Mononuclear cell (primary cell): ENCODE results near the gene RPP25L. TPM values are rescaled to one million over a fixed set of nuclear protein-coding genes. Genes with fewer than 3 reads are reported as not detected.
A peak's percentile ranks its signal among the peaks of the same experiment; 100 is the strongest.

Experiments used
- H3K27me3 ChIP-seq: 2 replicates; pipeline ENCODE4 v1.6.0; 2011; ENCODE audit warnings: low read length, control low read depth; ENCODE audit not compliant: insufficient read depth
- H3K4me1 ChIP-seq: 2 replicates; pipeline ENCODE4 v1.5.1; 2011; ENCODE audit warnings: mild to moderate bottlenecking, low read length, control low read depth; ENCODE audit not compliant: insufficient read depth
- H3K4me3 ChIP-seq: 2 replicates; pipeline ENCODE4 v1.5.1; 2011; ENCODE audit warnings: mild to moderate bottlenecking, low read length, moderate library complexity
- H3K9me3 ChIP-seq: 2 replicates; pipeline ENCODE4 v1.5.1; 2011; ENCODE audit warnings: low read depth, mild to moderate bottlenecking, control low read depth, low read length
- total RNA-seq: library from RNA; depleted of rRNA; stranded (reverse); fragments of >200 nt; gene quantifications from one replicate; pipeline ENCODE4 v1.2.3, GENCODE V29; 2012

Gene RPP25L
- 6.1 TPM for total RNA-seq

- H3K4me1 ChIP-seq: peaks cover 22% of the 10 kb centered on the region
- H3K9me3 ChIP-seq: no peaks in the 10 kb centered on the region
- H3K27me3 ChIP-seq: no peaks in the 10 kb centered on the region
- H3K4me3 ChIP-seq: peak within 1 kb of the TSS; percentile 80
Measured at GRCh38 chr9:34611811-34612787, at the start of gene RPP25L. Gene RPP25L (minus strand): TSS chr9:34612097. CDS start chr9:34611296, 801 bp downstream.

GRCh38 chr9:34659592-34660253, 47.8 kb upstream of the RPP25L start:
- Histone ChIP-seq H3K4me1 (peaks cover 30% of the 10 kb centered on the region), H3K4me3 (no peak overlapping the region), H3K9me3 (no peaks in the 10 kb centered on the region), H3K27me3 (no peaks in the 10 kb centered on the region)

GRCh38 chr9:34658461-34658860, 46.6 kb upstream of the RPP25L start:
- no peaks in the 10 kb centered on the region for H3K9me3 ChIP-seq
- no peaks in the 10 kb centered on the region for H3K27me3 ChIP-seq
- H3K4me1 ChIP-seq: peaks cover 17% of the 10 kb centered on the region
- H3K4me3 ChIP-seq: no peak overlapping the region

GRCh38 chr9:34656992-34657391, 45.1 kb upstream of the RPP25L start:
- H3K4me1 ChIP-seq: peaks cover 9% of the 10 kb centered on the region
- H3K27me3 ChIP-seq: no peaks in the 10 kb centered on the region
- H3K4me3 ChIP-seq: no peak overlapping the region
- no peaks in the 10 kb centered on the region for H3K9me3 ChIP-seq

- H3K9me3 ChIP-seq: no peaks in the 10 kb centered on the region
- H3K4me1 ChIP-seq: peaks cover 10% of the 10 kb centered on the region
Measured at GRCh38 chr9:34655394-34655793, 43.5 kb upstream of the RPP25L start.

GRCh38 chr9:34654323-34655051, 42.6 kb upstream of the RPP25L start:
- no peak overlapping the region for H3K4me3 ChIP-seq
- H3K9me3 ChIP-seq: no peaks in the 10 kb centered on the region
- no peaks in the 10 kb centered on the region for H3K27me3 ChIP-seq
- peaks cover 10% of the 10 kb centered on the region for H3K4me1 ChIP-seq

More at GRCh38 chr9:34655394-34655793, 43.5 kb upstream of the RPP25L start:
- Histone ChIP-seq H3K27me3 (no peaks in the 10 kb centered on the region), H3K4me3 (no peak overlapping the region)

- no peaks in the 10 kb centered on the region for H3K27me3 ChIP-seq
- peaks cover 16% of the 10 kb centered on the region for H3K4me1 ChIP-seq
- H3K4me3 ChIP-seq: no peak overlapping the region
- H3K9me3 ChIP-seq: no peaks in the 10 kb centered on the region
Measured at GRCh38 chr9:34653151-34654072, 41.5 kb upstream of the RPP25L start.

- H3K27me3 ChIP-seq: no peaks in the 10 kb centered on the region
- peaks cover 24% of the 10 kb centered on the region for H3K4me1 ChIP-seq
- no peaks in the 10 kb centered on the region for H3K9me3 ChIP-seq
- no peak overlapping the region for H3K4me3 ChIP-seq
Measured at GRCh38 chr9:34652602-34653000, 40.7 kb upstream of the RPP25L start.

- H3K4me3 ChIP-seq: no peak within 1 kb of the TSS
- H3K4me1 ChIP-seq: peaks cover 30% of the 10 kb centered on the region
Measured at GRCh38 chr9:34651876-34652601, 40.1 kb upstream of the RPP25L start, which contains the start of gene IL11RA. Gene IL11RA (plus strand): TSS chr9:34652185. CDS start chr9:34655218, 3,033 bp downstream.

GRCh38 chr9:34651321-34651720, 39.4 kb upstream of the RPP25L start:
- Histone ChIP-seq H3K4me1 (peaks cover 31% of the 10 kb centered on the region), H3K4me3 (no peak overlapping the region), H3K27me3 (no peaks in the 10 kb centered on the region), H3K9me3 (no peaks in the 10 kb centered on the region)

More at GRCh38 chr9:34651876-34652601, 40.1 kb upstream of the RPP25L start, which contains the start of gene IL11RA:
- no peaks in the 10 kb centered on the region for H3K27me3 ChIP-seq
- no peaks in the 10 kb centered on the region for H3K9me3 ChIP-seq

- Histone ChIP-seq H3K9me3 (no peaks in the 10 kb centered on the region), H3K27me3 (no peaks in the 10 kb centered on the region), H3K4me1 (peaks cover 36% of the 10 kb centered on the region), H3K4me3 (no peak overlapping the region)
Measured at GRCh38 chr9:34650816-34651215, 38.9 kb upstream of the RPP25L start.

- Histone ChIP-seq H3K4me3 (no peak overlapping the region), H3K9me3 (no peaks in the 10 kb centered on the region), H3K27me3 (no peaks in the 10 kb centered on the region), H3K4me1 (peaks cover 36% of the 10 kb centered on the region)
Measured at GRCh38 chr9:34648673-34649072, 36.8 kb upstream of the RPP25L start.

GRCh38 chr9:34647651-34648050, 35.8 kb upstream of the RPP25L start:
- H3K4me1 ChIP-seq: peaks cover 36% of the 10 kb centered on the region
- H3K4me3 ChIP-seq: peak overlapping the region; percentile 71
- H3K27me3 ChIP-seq: no peaks in the 10 kb centered on the region
- no peaks in the 10 kb centered on the region for H3K9me3 ChIP-seq
